GM23338 (cell line): ENCODE data around the gene ING3. TPM values are rescaled to one million over a fixed set of nuclear protein-coding genes. Genes with fewer than 3 reads are reported as not detected.

Source experiments
- ATAC-seq: fragments of 200-7000 bp; cut with Tn5 transposase; 3 replicates; pipeline ENCODE4 v1.9.1; 2020
- DNase-seq: peaks from one replicate; pipeline ENCODE4 v3.0.0-alpha.2; 2015; ENCODE audit warnings: low spot score
- H2AFZ ChIP-seq: fragments of 200-600 bp; sonication (generic); 2 replicates; pipeline ENCODE4 v1.8.0; 2016; ENCODE audit warnings: antibody characterized with exemption, mild to moderate bottlenecking, moderate library complexity
- H3F3A ChIP-seq: fragments of 200-600 bp; sonication (generic); replicated peaks from 2 replicates; pipeline ENCODE4 v1.8.0; 2017; ENCODE audit warnings: antibody characterized with exemption, mixed run types, low read depth
- H3K27ac ChIP-seq: fragments of 200-600 bp; sonication (generic); 2 replicates; pipeline ENCODE4 v1.6.1; 2016; ENCODE audit warnings: low read depth
- H3K27me3 ChIP-seq: fragments of 200-600 bp; sonication (generic); 2 replicates; pipeline ENCODE4 v1.8.0; 2016; ENCODE audit warnings: mild to moderate bottlenecking, mixed run types, moderate library complexity; ENCODE audit not compliant: insufficient read depth
- H3K36me3 ChIP-seq: fragments of 200-600 bp; sonication (generic); 2 replicates; pipeline ENCODE4 v1.8.0; 2016; ENCODE audit warnings: mild to moderate bottlenecking; ENCODE audit not compliant: insufficient read depth
- H3K4me1 ChIP-seq: fragments of 200-600 bp; sonication (generic); 2 replicates; pipeline ENCODE4 v1.8.0; 2016; ENCODE audit warnings: mild to moderate bottlenecking, moderate library complexity; ENCODE audit not compliant: insufficient read depth
- H3K4me2 ChIP-seq: fragments of 200-600 bp; sonication (generic); 2 replicates; pipeline ENCODE4 v1.7.1; 2017; ENCODE audit warnings: mixed run types
- H3K4me3 ChIP-seq: fragments of 200-600 bp; sonication (generic); 2 replicates; pipeline ENCODE4 v1.6.1; 2016; ENCODE audit warnings: mixed run types
- H3K79me2 ChIP-seq: fragments of 200-600 bp; sonication (generic); replicated peaks from 2 replicates; pipeline ENCODE4 v1.8.0; 2017; ENCODE audit warnings: mild to moderate bottlenecking; ENCODE audit not compliant: insufficient read depth
- H3K9me2 ChIP-seq: fragments of 200-600 bp; sonication (generic); 2 replicates; pipeline ENCODE4 v1.8.0; 2017; ENCODE audit not compliant: insufficient read depth
- H4K20me1 ChIP-seq: fragments of 200-600 bp; sonication (generic); replicated peaks from 2 replicates; pipeline ENCODE4 v1.8.0; 2017; ENCODE audit warnings: mild to moderate bottlenecking; ENCODE audit not compliant: insufficient read depth
- H3K27ac Mint-ChIP-seq: 2 replicates; pipeline ENCODE4 v1.8.0; 2020; ENCODE audit warnings: inconsistent platforms, mild to moderate bottlenecking, moderate library complexity, mixed read lengths
- H3K27me3 Mint-ChIP-seq: 3 replicates; pipeline ENCODE4 v1.8.0; 2022; ENCODE audit warnings: low read depth, mild to moderate bottlenecking, moderate library complexity, mixed read lengths, inconsistent platforms; ENCODE audit not compliant: insufficient read depth, poor library complexity
- H3K36me3 Mint-ChIP-seq: 3 replicates; pipeline ENCODE4 v1.8.0; 2021; ENCODE audit warnings: low read depth, mild to moderate bottlenecking, inconsistent platforms, moderate library complexity, mixed read lengths
- H3K4me1 Mint-ChIP-seq: 3 replicates; pipeline ENCODE4 v1.8.0; 2020; ENCODE audit warnings: mild to moderate bottlenecking, inconsistent platforms, mixed read lengths
- H3K4me3 Mint-ChIP-seq: 3 replicates; pipeline ENCODE4 v1.8.0; 2021; ENCODE audit warnings: moderate library complexity, mild to moderate bottlenecking, inconsistent platforms, mixed read lengths
- H3K9me3 Mint-ChIP-seq: 3 replicates; pipeline ENCODE4 v1.8.0; 2020; ENCODE audit warnings: moderate library complexity, mild to moderate bottlenecking, inconsistent platforms, mixed read lengths
- CREB1 ChIP-seq: fragments of 250-450 bp; sonication (Bioruptor Pico); IDR thresholded peaks from 2 replicates; pipeline ENCODE4 v1.5.0; 2020; ENCODE audit warnings: low read depth, mild to moderate bottlenecking, moderate library complexity
- CTCF ChIP-seq, 2 experiments: fragments of 200-600 bp in 1 of 2; sonication (generic) in 1 of 2; conservative IDR thresholded peaks; 2 replicates each; pipeline versions ENCODE4 v1.5.1 to v1.6.1; 2016 to 2017; ENCODE audit warnings: antibody characterized with exemption in 2 of 2, low read depth in 2 of 2, mild to moderate bottlenecking in 2 of 2, moderate library complexity in 1 of 2
- EZH2 ChIP-seq: fragments of 200-600 bp; sonication (generic); IDR thresholded peaks from one replicate; pipeline ENCODE4 v1.8.0; 2017; ENCODE audit warnings: antibody characterized with exemption, mild to moderate bottlenecking, low read depth; ENCODE audit not compliant: unreplicated experiment
- EZH2phosphoT487 ChIP-seq: fragments of 200-600 bp; sonication (generic); IDR thresholded peaks from one replicate; pipeline ENCODE4 v1.8.1; 2018; ENCODE audit warnings: antibody characterized with exemption; ENCODE audit not compliant: unreplicated experiment
- JUNB ChIP-seq: IDR thresholded peaks from one replicate; pipeline ENCODE4 v1.6.1; 2016; ENCODE audit warnings: antibody characterized with exemption; ENCODE audit not compliant: unreplicated experiment
- NANOG ChIP-seq: IDR thresholded peaks from 2 replicates; pipeline ENCODE4 v1.6.1; 2016; ENCODE audit warnings: antibody characterized with exemption, borderline replicate concordance
- POLR2AphosphoS5 ChIP-seq: IDR thresholded peaks from 2 replicates; pipeline ENCODE4 v1.6.1; 2016; ENCODE audit warnings: antibody characterized with exemption, low read depth
- STAT1 ChIP-seq: IDR thresholded peaks from one replicate; pipeline ENCODE4 v1.6.1; 2016; ENCODE audit warnings: antibody characterized with exemption; ENCODE audit not compliant: unreplicated experiment
- ZNF331 ChIP-seq: fragments of 250-450 bp; sonication (Bioruptor Pico); IDR thresholded peaks from 2 replicates; pipeline ENCODE4 v1.5.0; 2020; ENCODE audit warnings: low read depth, mild to moderate bottlenecking, moderate library complexity
- polyA plus RNA-seq: library from polyadenylated mRNA; unstranded; fragments of >200 nt; fragmentation: Nextera tagmentation; extraction: Ambion mirVana; gene quantifications from 2 replicates; pipeline ENCODE4 v1.2.1, GENCODE V29; 2016
- total RNA-seq: library from RNA; depleted of rRNA; stranded (reverse); fragments of >200 nt; shearing (Covaris generic); gene quantifications from 2 replicates; pipeline ENCODE4 v1.2.3, GENCODE V29; 2014
- TF ChIP-seq, protein P1 (sequence below): IDR thresholded peaks from 2 replicates; pipeline ENCODE4 v1.6.1; 2016; ENCODE audit warnings: antibody characterized with exemption
- TF ChIP-seq, protein P2 (sequence below): IDR thresholded peaks from one replicate; pipeline ENCODE4 v1.6.1; 2018; ENCODE audit warnings: antibody characterized with exemption; ENCODE audit not compliant: unreplicated experiment
- TF ChIP-seq, protein P3 (sequence below): fragments of 250-450 bp; sonication (Bioruptor Pico); IDR thresholded peaks from 2 replicates; pipeline ENCODE4 v1.5.0; 2020; ENCODE audit warnings: mild to moderate bottlenecking, moderate library complexity

ING3 gene
- total and polyA plus RNA-seq, 2 experiments from 2014 or later: 17.8 to 26.2 TPM

DNA sequence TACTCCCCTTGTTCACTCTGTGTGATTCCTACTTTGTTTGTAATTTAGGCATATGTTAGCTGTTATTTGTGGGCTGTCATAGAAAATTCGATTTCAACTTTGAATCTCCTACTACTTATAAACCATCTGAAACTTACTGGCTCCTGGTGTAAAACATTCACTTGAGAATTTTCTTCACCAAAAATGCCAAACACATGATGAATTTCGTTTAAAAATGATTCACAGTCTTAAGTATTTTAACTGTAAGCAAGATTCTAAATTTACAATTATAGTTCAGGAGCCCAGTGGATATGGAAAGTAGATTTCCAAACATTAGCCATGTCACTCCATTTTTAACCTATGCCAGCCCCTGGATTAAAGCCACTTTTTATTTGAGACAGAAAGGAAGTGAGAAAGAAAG, 41.0 kb downstream of the ING3 start:
- Histone ChIP-seq H3K4me2 (no peak overlapping the region), H3K27ac (no peak overlapping the region), H3K79me2 (no peaks in the 10 kb centered on the region), H3K4me3 (no peak overlapping the region), H3K4me1 (peaks cover 6% of the 10 kb centered on the region), H3K27me3 (peaks cover 18% of the 10 kb centered on the region), H2AFZ (no peak overlapping the region), H4K20me1 (no peaks in the 10 kb centered on the region), H3F3A (no peaks in the 10 kb centered on the region), H3K36me3 (no peaks in the 10 kb centered on the region), H3K9me2 (no peaks in the 10 kb centered on the region)
- Mint-ChIP-seq H3K4me1 (peaks cover 5% of the 10 kb centered on the region; the same call in 2 of the 3 replicates), H3K27me3 (peaks cover 15% of the 10 kb centered on the region), H3K36me3 (no peaks in the 10 kb centered on the region), H3K4me3 (no peak overlapping the region), H3K27ac (no peak overlapping the region), H3K9me3 (no peaks in the 10 kb centered on the region)
- DNase-seq (no peak), ATAC-seq (no peak)
- TF ChIP-seq POLR2AphosphoS5: no peak
- TF ChIP-seq CTCF (conservative IDR thresholded peaks at IDR 0.05; ENCODE audit: low read depth in 2 of 2): no peak
- no peak for TF ChIP-seq JUNB
- TF ChIP-seq STAT1: no peak
- TF ChIP-seq, protein P1, sequence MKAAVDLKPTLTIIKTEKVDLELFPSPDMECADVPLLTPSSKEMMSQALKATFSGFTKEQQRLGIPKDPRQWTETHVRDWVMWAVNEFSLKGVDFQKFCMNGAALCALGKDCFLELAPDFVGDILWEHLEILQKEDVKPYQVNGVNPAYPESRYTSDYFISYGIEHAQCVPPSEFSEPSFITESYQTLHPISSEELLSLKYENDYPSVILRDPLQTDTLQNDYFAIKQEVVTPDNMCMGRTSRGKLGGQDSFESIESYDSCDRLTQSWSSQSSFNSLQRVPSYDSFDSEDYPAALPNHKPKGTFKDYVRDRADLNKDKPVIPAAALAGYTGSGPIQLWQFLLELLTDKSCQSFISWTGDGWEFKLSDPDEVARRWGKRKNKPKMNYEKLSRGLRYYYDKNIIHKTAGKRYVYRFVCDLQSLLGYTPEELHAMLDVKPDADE: no peak
- no peak for TF ChIP-seq EZH2phosphoT487
- TF ChIP-seq EZH2: no peak
- TF ChIP-seq NANOG: no peak
- no peak for TF ChIP-seq CREB1 (CRISPR knock-in tag)
- TF ChIP-seq, protein P2, sequence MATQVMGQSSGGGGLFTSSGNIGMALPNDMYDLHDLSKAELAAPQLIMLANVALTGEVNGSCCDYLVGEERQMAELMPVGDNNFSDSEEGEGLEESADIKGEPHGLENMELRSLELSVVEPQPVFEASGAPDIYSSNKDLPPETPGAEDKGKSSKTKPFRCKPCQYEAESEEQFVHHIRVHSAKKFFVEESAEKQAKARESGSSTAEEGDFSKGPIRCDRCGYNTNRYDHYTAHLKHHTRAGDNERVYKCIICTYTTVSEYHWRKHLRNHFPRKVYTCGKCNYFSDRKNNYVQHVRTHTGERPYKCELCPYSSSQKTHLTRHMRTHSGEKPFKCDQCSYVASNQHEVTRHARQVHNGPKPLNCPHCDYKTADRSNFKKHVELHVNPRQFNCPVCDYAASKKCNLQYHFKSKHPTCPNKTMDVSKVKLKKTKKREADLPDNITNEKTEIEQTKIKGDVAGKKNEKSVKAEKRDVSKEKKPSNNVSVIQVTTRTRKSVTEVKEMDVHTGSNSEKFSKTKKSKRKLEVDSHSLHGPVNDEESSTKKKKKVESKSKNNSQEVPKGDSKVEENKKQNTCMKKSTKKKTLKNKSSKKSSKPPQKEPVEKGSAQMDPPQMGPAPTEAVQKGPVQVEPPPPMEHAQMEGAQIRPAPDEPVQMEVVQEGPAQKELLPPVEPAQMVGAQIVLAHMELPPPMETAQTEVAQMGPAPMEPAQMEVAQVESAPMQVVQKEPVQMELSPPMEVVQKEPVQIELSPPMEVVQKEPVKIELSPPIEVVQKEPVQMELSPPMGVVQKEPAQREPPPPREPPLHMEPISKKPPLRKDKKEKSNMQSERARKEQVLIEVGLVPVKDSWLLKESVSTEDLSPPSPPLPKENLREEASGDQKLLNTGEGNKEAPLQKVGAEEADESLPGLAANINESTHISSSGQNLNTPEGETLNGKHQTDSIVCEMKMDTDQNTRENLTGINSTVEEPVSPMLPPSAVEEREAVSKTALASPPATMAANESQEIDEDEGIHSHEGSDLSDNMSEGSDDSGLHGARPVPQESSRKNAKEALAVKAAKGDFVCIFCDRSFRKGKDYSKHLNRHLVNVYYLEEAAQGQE: no peak
- TF ChIP-seq ZNF331 (CRISPR knock-in tag): no peak
- TF ChIP-seq, protein P3, sequence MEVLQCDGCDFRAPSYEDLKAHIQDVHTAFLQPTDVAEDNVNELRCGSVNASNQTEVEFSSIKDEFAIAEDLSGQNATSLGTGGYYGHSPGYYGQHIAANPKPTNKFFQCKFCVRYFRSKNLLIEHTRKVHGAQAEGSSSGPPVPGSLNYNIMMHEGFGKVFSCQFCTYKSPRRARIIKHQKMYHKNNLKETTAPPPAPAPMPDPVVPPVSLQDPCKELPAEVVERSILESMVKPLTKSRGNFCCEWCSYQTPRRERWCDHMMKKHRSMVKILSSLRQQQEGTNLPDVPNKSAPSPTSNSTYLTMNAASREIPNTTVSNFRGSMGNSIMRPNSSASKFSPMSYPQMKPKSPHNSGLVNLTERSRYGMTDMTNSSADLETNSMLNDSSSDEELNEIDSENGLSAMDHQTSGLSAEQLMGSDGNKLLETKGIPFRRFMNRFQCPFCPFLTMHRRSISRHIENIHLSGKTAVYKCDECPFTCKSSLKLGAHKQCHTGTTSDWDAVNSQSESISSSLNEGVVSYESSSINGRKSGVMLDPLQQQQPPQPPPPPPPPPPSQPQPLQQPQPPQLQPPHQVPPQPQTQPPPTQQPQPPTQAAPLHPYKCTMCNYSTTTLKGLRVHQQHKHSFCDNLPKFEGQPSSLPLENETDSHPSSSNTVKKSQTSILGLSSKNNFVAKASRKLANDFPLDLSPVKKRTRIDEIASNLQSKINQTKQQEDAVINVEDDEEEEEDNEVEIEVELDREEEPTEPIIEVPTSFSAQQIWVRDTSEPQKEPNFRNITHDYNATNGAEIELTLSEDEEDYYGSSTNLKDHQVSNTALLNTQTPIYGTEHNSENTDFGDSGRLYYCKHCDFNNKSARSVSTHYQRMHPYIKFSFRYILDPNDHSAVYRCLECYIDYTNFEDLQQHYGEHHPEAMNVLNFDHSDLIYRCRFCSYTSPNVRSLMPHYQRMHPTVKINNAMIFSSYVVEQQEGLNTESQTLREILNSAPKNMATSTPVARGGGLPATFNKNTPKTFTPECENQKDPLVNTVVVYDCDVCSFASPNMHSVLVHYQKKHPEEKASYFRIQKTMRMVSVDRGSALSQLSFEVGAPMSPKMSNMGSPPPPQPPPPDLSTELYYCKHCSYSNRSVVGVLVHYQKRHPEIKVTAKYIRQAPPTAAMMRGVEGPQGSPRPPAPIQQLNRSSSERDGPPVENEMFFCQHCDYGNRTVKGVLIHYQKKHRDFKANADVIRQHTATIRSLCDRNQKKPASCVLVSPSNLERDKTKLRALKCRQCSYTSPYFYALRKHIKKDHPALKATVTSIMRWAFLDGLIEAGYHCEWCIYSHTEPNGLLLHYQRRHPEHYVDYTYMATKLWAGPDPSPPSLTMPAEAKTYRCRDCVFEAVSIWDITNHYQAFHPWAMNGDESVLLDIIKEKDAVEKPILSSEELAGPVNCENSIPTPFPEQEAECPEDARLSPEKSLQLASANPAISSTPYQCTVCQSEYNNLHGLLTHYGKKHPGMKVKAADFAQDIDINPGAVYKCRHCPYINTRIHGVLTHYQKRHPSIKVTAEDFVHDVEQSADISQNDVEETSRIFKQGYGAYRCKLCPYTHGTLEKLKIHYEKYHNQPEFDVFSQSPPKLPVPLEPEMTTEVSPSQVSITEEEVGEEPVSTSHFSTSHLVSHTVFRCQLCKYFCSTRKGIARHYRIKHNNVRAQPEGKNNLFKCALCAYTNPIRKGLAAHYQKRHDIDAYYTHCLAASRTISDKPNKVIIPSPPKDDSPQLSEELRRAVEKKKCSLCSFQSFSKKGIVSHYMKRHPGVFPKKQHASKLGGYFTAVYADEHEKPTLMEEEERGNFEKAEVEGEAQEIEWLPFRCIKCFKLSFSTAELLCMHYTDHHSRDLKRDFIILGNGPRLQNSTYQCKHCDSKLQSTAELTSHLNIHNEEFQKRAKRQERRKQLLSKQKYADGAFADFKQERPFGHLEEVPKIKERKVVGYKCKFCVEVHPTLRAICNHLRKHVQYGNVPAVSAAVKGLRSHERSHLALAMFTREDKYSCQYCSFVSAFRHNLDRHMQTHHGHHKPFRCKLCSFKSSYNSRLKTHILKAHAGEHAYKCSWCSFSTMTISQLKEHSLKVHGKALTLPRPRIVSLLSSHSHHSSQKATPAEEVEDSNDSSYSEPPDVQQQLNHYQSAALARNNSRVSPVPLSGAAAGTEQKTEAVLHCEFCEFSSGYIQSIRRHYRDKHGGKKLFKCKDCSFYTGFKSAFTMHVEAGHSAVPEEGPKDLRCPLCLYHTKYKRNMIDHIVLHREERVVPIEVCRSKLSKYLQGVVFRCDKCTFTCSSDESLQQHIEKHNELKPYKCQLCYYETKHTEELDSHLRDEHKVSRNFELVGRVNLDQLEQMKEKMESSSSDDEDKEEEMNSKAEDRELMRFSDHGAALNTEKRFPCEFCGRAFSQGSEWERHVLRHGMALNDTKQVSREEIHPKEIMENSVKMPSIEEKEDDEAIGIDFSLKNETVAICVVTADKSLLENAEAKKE (CRISPR knock-in tag): no peak
